Mucosa of descending colon (tissue), 3 donors: ENCODE data around the gene WDR49. TPM values are rescaled to one million over a fixed set of nuclear protein-coding genes. Genes with fewer than 3 reads are reported as not detected.

Experiments
- ATAC-seq: fragments of 200-7000 bp; cut with Tn5 transposase; one replicate; pipeline ENCODE4 v1.9.1; 2020; ENCODE audit warnings: mild to moderate bottlenecking, moderate library complexity
- DNase-seq, 3 donors: peaks; one replicate each; pipeline ENCODE4 v3.0.0-alpha.2; 2020
- H3K36me3 ChIP-seq: fragments of 200-600 bp; one replicate; pipeline ENCODE4 v1.8.0; 2021; ENCODE audit warnings: low read depth, mild to moderate bottlenecking
- H3K4me1 ChIP-seq: fragments of 200-600 bp; one replicate; pipeline ENCODE4 v1.8.0; 2021; ENCODE audit warnings: low read depth, mild to moderate bottlenecking
- H3K4me3 ChIP-seq: fragments of 200-600 bp; one replicate; pipeline ENCODE4 v1.8.0; 2021; ENCODE audit warnings: mild to moderate bottlenecking
- H3K9me3 ChIP-seq: fragments of 200-600 bp; one replicate; pipeline ENCODE4 v1.8.0; 2021; ENCODE audit warnings: mild to moderate bottlenecking
- CTCF ChIP-seq: fragments of 200-600 bp; IDR thresholded peaks from one replicate; pipeline ENCODE4 v1.8.0; 2022; ENCODE audit warnings: antibody characterized with exemption, mild to moderate bottlenecking
- intact Hi-C, 2 donors: fragments of 100-400 bp; cut with DNase I in 1 of 2; cut with micrococcal nuclease in 1 of 2; formaldehyde crosslinking; loops; one replicate each; pipeline versions ENCODE4 v1.11.0 to v1.11.1; 2022; cut with DNase I, micrococcal nuclease
- total RNA-seq, 3 donors: library from RNA; stranded (reverse); fragmentation: NEBNext Ultra II Directional in 2 of 3; extraction: Animal tissue kit (Norgen Biotek cat#: 25700) in 2 of 3; gene quantifications; one replicate each; pipeline versions ENCODE4 v1.2.1 to v1.2.4, GENCODE V29; 2021 to 2023
- donor health status: DM: no; HTN: no; CAD: no; lungs with moderate emphysema.
- donor health status: DM: no; HTN: no; CAD: no.
- donor health status: DM: no; HTN: yes; CAD: no.

Gene WDR49
- total RNA-seq, 3 donors from 2014 or later = 0.46 to 0.95 (median 0.81) TPM

- H3K4me3 ChIP-seq = no peak overlapping the region
- ATAC-seq = no peak
- DNase-seq = no peak
- H3K36me3 ChIP-seq = no peaks in the 10 kb centered on the region
- intact Hi-C loops = no loop called here
- H3K9me3 ChIP-seq = no peaks in the 10 kb centered on the region
- H3K4me1 ChIP-seq = no peaks in the 10 kb centered on the region
- TF ChIP-seq CTCF = no peak
These were observed 12.8 kb upstream of the WDR49 start for GRCh38 chr3:167666563-167666962.

GRCh38 chr3:167662919-167663400 lies 9.2 kb upstream of the WDR49 start:
- Histone ChIP-seq H3K4me3 (no peak overlapping the region), H3K36me3 (no peaks in the 10 kb centered on the region), H3K4me1 (no peaks in the 10 kb centered on the region), H3K9me3 (no peaks in the 10 kb centered on the region)
- ATAC-seq (no peak), DNase-seq (no peak)
- intact Hi-C loops = no loop called here
- TF ChIP-seq CTCF = no peak

- Histone ChIP-seq H3K4me3 (no peak overlapping the region), H3K4me1 (no peaks in the 10 kb centered on the region), H3K9me3 (no peaks in the 10 kb centered on the region), H3K36me3 (no peaks in the 10 kb centered on the region)
- intact Hi-C loops = no loop called here
- ATAC-seq (no peak), DNase-seq (no peak)
- TF ChIP-seq CTCF = no peak
These were observed 4.0 kb upstream of the WDR49 start for GRCh38 chr3:167657684-167658225.

DNA sequence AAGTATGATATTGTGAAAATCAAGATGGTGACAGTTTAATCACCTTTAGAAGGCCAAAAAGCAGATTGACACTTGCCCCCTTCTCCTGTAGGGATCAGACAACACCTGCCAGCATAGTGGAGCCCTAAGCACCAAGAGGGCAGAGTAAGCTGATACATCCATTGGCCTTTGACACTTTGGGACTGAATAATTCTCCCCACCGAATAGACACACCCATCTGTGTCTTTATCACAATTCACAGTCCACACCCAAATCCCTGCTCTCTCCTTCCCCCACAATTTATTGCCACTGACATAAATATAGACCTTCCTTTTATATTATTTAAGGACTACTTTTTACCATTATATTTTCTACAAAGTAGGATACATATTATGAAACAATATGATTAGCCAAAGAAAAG lies 3.1 kb upstream of the WDR49 start:
- Histone ChIP-seq H3K4me3 (no peak overlapping the region), H3K4me1 (no peaks in the 10 kb centered on the region), H3K9me3 (no peaks in the 10 kb centered on the region), H3K36me3 (no peaks in the 10 kb centered on the region)
- intact Hi-C loops = no loop called here
- ATAC-seq = no peak
- TF ChIP-seq CTCF = no peak
- DNase-seq = no peak

- Histone ChIP-seq H3K4me3 (no peak overlapping the region), H3K36me3 (no peaks in the 10 kb centered on the region), H3K4me1 (no peaks in the 10 kb centered on the region), H3K9me3 (no peaks in the 10 kb centered on the region)
- ATAC-seq (no peak), DNase-seq (no peak)
- intact Hi-C loops = no loop called here
- no peak for TF ChIP-seq CTCF
These were observed 587 bp downstream of the WDR49 start for GRCh38 chr3:167653155-167653554.

GRCh38 chr3:167651826-167652225 lies 1.9 kb downstream of the WDR49 start:
- DNase-seq (no peak), ATAC-seq (no peak)
- intact Hi-C loops = no loop called here
- TF ChIP-seq CTCF = no peak
- no peaks in the 10 kb centered on the region for H3K36me3 ChIP-seq
- no peaks in the 10 kb centered on the region for H3K4me1 ChIP-seq
- H3K4me3 ChIP-seq = no peak overlapping the region
- H3K9me3 ChIP-seq = no peaks in the 10 kb centered on the region
